Kidney (tissue), 14 donors: Measurements from ENCODE around the gene CYTH1. TPM values are rescaled to one million over a fixed set of nuclear protein-coding genes. Genes with fewer than 3 reads are reported as not detected.

Experiments
- DNase-seq, 5 donors: peaks; one replicate each; pipeline ENCODE4 v3.0.0-alpha.2; 2013 to 2020
- FAIRE-seq: peaks from 2 replicates; lab custom pipeline; 2012; peaks lifted over from hg19 to GRCh38; lab: Jason Lieb, UNC
- H3K27ac ChIP-seq, 2 donors: one replicate each; pipeline ENCODE4 v1.7.0; 2013; ENCODE audit warnings: low read depth in 2 of 2, low read length in 2 of 2, inconsistent platforms in 1 of 2
- H3K27me3 ChIP-seq: one replicate; pipeline ENCODE4 v1.7.1; 2013; ENCODE audit warnings: low read length, inconsistent platforms; ENCODE audit not compliant: control insufficient read depth, insufficient read depth
- H3K36me3 ChIP-seq, 3 donors: one replicate each; pipeline versions ENCODE4 v1.7.0 to v1.7.1; 2013; ENCODE audit warnings: low read length in 3 of 3, control low read depth in 1 of 3, inconsistent platforms in 1 of 3; ENCODE audit not compliant: insufficient read depth in 3 of 3, control insufficient read depth in 2 of 3
- H3K4me1 ChIP-seq, 3 donors: one replicate each; pipeline versions ENCODE4 v1.7.0 to v1.7.1; 2013; ENCODE audit warnings: low read length in 3 of 3, inconsistent platforms in 1 of 3, low read depth in 1 of 3; ENCODE audit not compliant: control insufficient read depth in 2 of 3, insufficient read depth in 2 of 3
- H3K4me3 ChIP-seq, 3 donors: one replicate each; pipeline versions ENCODE4 v1.7.0 to v1.8.1; 2013; ENCODE audit warnings: low read length in 3 of 3, control low read depth in 1 of 3, inconsistent platforms in 1 of 3
- H3K9ac ChIP-seq, 3 donors: one replicate each; pipeline versions ENCODE4 v1.7.0 to v1.7.1; 2013; ENCODE audit warnings: low read length in 3 of 3, control low read depth in 1 of 3, inconsistent platforms in 1 of 3
- H3K9me3 ChIP-seq, 3 donors: one replicate each; pipeline versions ENCODE4 v1.7.0 to v1.7.1; 2013; ENCODE audit warnings: low read length in 3 of 3, control low read depth in 1 of 3, inconsistent platforms in 1 of 3; ENCODE audit not compliant: control insufficient read depth in 2 of 3, insufficient read depth in 1 of 3
- intact Hi-C: fragments of 100-400 bp; cut with DNase I; formaldehyde crosslinking; loops from one replicate; pipeline ENCODE4 v1.11.1; 2022
- polyA plus RNA-seq: library from polyadenylated mRNA; stranded (reverse); fragments of 350-450 nt; fragmentation: Illumina TruSeq; extraction: RNeasy Lipid Tissue Mini Kit (QIAGEN cat#74804); gene quantifications from one replicate; pipeline ENCODE4 v1.2.3, GENCODE V29; 2014; ENCODE audit warnings: low read depth, low replicate concordance; ENCODE audit not compliant: insufficient read depth
- total RNA-seq: library from RNA; stranded (reverse); fragmentation: NEBNext Ultra II Directional; extraction: Animal tissue kit (Norgen Biotek cat#: 25700); gene quantifications from one replicate; pipeline ENCODE4 v1.2.1, GENCODE V29; 2021
- TF ChIP-seq, protein P1 (sequence below): IDR thresholded peaks from 3 replicates; pipeline ENCODE4 v1.5.1; 2012; ENCODE audit warnings: mild to moderate bottlenecking, moderate library complexity, borderline replicate concordance; ENCODE audit not compliant: insufficient read depth; ENCODE audit errors: extremely low read depth
- donor health status: control.
- donor health status: control.
- donor health status: control.
- donor health status: control.
- donor health status: control.
- donor health status: DM: yes; HTN: yes; CAD: no.
- donor health status: Normal renal cell carcinoma (clear cell type).

The CYTH1 gene
- total and polyA plus RNA-seq, 2 donors from 2014 or later = 25.3 to 59.7 TPM

DNA sequence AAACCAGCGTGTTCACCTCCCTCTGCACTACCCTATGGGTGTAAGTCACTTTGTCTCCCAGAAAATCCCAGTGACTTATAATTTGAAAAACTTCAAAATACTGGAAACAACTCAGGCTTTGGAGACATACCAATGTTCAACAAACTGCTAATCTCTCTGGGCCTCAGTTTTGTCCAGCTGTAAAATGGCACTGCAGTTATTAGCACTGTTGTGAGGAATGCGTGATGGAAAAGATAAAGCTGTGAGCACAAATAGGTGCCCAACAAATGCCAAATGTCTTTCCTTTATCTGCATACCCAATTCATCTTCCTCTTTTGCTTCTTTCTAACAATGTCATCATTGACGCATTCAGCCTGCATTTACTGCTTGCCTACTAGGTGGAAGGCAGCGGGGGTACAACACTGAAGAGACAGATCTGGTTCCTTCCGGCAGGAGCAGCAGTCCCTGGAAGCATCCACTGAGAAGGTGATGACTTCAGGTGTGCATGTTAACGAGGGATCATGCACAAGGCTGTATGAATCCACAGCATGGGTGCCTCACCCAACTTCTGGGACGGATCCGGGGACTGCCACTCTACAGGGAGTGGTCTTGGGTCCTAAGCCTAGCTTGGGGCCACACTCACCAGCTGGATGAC is 63.4 kb downstream of the CYTH1 start:
- DNase-seq = no peak
- TF ChIP-seq, protein P1, sequence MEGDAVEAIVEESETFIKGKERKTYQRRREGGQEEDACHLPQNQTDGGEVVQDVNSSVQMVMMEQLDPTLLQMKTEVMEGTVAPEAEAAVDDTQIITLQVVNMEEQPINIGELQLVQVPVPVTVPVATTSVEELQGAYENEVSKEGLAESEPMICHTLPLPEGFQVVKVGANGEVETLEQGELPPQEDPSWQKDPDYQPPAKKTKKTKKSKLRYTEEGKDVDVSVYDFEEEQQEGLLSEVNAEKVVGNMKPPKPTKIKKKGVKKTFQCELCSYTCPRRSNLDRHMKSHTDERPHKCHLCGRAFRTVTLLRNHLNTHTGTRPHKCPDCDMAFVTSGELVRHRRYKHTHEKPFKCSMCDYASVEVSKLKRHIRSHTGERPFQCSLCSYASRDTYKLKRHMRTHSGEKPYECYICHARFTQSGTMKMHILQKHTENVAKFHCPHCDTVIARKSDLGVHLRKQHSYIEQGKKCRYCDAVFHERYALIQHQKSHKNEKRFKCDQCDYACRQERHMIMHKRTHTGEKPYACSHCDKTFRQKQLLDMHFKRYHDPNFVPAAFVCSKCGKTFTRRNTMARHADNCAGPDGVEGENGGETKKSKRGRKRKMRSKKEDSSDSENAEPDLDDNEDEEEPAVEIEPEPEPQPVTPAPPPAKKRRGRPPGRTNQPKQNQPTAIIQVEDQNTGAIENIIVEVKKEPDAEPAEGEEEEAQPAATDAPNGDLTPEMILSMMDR = no peak
- Histone ChIP-seq H3K27me3 (no peaks in the 10 kb centered on the region), H3K36me3 (no peaks in the 10 kb centered on the region), H3K4me3 (no peak overlapping the region), H3K9ac (no peak overlapping the region), H3K27ac (no peak overlapping the region), H3K9me3 (no peaks in the 10 kb centered on the region), H3K4me1 (peaks cover 0 to 36% (median 30%) of the 10 kb centered on the region in 3 donors)
- intact Hi-C loops = no loop called here
- FAIRE-seq = no peak

- Histone ChIP-seq H3K27ac (peak overlapping the region; percentile 7 to 51), H3K27me3 (no peaks in the 10 kb centered on the region), H3K4me1 (peaks cover 0 to 24% (median 19%) of the 10 kb centered on the region in 3 donors), H3K4me3 (peak overlapping the region; percentile 14 to 66 (median 49)), H3K36me3 (no peaks in the 10 kb centered on the region), H3K9me3 (no peaks in the 10 kb centered on the region), H3K9ac (peak overlapping the region in 1 of 3 donors; percentile 37)
- no peak for FAIRE-seq
- DNase-seq = peak in 4 of 5 donors; percentile 51 to 76 (median 62)
- TF ChIP-seq, protein P1 = no peak
- intact Hi-C loops = no loop called here
Measured at GRCh38 chr17:78717431-78717980, 64.6 kb downstream of the CYTH1 start.

GRCh38 chr17:78716814-78717393 is 65.2 kb downstream of the CYTH1 start:
- intact Hi-C loops = no loop called here
- DNase-seq (peak; percentile 64 to 84 (median 74)), FAIRE-seq (no peak)
- Histone ChIP-seq H3K27me3 (no peaks in the 10 kb centered on the region), H3K4me3 (peak overlapping the region; percentile 14 to 66 (median 49)), H3K9me3 (no peaks in the 10 kb centered on the region), H3K27ac (peak overlapping the region; percentile 7 to 51), H3K9ac (no peak overlapping the region), H3K36me3 (no peaks in the 10 kb centered on the region), H3K4me1 (peaks cover 0 to 21% (median 15%) of the 10 kb centered on the region in 3 donors)
- TF ChIP-seq, protein P1 = no peak
